ENCODE measurements around the gene HSPB9.

GRCh38 chr17:42136654-42137051, 14.0 kb downstream of the HSPB9 start:
- TF ChIP-seq MAX (IDR thresholded peaks at IDR 0.05; ENCODE audit: low read depth, low read length), result no peak
- TF ChIP-seq POLR2A (IDR thresholded peaks at IDR 0.05; ENCODE audit: extremely low read depth, insufficient read length), result no peak
- TF ChIP-seq CTCF (IDR thresholded peaks at IDR 0.05; ENCODE audit: low read depth, low read length), result no peak

All from NB4 (cell line).